Sigmoid colon (tissue), 4 donors: ENCODE data around the gene GSK3B.

Experiments used
- EP300 ChIP-seq, 4 donors: sonication (generic); formaldehyde crosslinking; IDR thresholded peaks; one replicate each; pipeline ENCODE4 v1.6.1; 2017; ENCODE audit warnings: antibody characterized with exemption in 4 of 4
- POLR2A ChIP-seq, 2 donors: fragments of 450-650 bp; IDR thresholded peaks; one replicate each; pipeline ENCODE4 v1.6.1; 2016; ENCODE audit warnings: antibody characterized with exemption in 2 of 2, mild to moderate bottlenecking in 2 of 2, moderate library complexity in 2 of 2
- TF ChIP-seq, protein P1 (sequence below), 4 experiments: fragments of 450-650 bp in 3 of 4; fragments of 200-600 bp in 1 of 4; IDR thresholded peaks; one replicate each; pipeline ENCODE4 v1.5.1; 2016 to 2019; ENCODE audit warnings: antibody characterized with exemption in 4 of 4, mild to moderate bottlenecking in 3 of 4, moderate library complexity in 2 of 4

DNA sequence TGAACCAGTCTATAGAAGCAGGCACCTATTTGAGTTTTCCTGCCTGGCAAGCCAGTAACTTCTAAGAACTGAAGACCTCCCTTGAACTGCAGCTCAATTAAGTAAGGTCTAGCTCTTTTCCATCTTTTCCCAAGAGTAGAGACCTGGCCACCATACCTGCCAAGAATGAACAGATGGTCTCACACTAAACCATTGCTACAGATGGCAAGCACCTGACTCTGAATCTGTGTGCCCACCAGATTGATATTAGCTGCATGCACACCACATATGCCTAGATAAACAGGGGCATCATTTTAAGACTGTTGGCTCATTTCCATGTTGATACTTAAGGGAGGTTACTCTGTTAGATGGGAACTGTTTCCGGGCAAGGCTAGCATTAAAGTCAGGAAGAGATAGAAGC, 34.8 kb upstream of the GSK3B start:
- TF ChIP-seq, protein P1, sequence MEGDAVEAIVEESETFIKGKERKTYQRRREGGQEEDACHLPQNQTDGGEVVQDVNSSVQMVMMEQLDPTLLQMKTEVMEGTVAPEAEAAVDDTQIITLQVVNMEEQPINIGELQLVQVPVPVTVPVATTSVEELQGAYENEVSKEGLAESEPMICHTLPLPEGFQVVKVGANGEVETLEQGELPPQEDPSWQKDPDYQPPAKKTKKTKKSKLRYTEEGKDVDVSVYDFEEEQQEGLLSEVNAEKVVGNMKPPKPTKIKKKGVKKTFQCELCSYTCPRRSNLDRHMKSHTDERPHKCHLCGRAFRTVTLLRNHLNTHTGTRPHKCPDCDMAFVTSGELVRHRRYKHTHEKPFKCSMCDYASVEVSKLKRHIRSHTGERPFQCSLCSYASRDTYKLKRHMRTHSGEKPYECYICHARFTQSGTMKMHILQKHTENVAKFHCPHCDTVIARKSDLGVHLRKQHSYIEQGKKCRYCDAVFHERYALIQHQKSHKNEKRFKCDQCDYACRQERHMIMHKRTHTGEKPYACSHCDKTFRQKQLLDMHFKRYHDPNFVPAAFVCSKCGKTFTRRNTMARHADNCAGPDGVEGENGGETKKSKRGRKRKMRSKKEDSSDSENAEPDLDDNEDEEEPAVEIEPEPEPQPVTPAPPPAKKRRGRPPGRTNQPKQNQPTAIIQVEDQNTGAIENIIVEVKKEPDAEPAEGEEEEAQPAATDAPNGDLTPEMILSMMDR (IDR thresholded peaks at IDR 0.05), result no peak
- TF ChIP-seq POLR2A (IDR thresholded peaks at IDR 0.05), result no peak
- no peak for TF ChIP-seq EP300 (IDR thresholded peaks at IDR 0.05)
